H9 (cell line): Measurements from ENCODE around the gene SSRP1. TPM values are rescaled to one million over a fixed set of nuclear protein-coding genes. Genes with fewer than 3 reads are reported as not detected.

Source experiments
- DNase-seq: peaks from one replicate; pipeline ENCODE4 v3.0.0-alpha.2; 2017
- H2AFZ ChIP-seq: one replicate; pipeline ENCODE4 v1.6.1; 2013; ENCODE audit warnings: mild to moderate bottlenecking, low read length, control low read depth, moderate library complexity
- H2AK5ac ChIP-seq: 2 replicates; pipeline ENCODE4 v1.6.1; 2013; ENCODE audit warnings: low read length, control low read depth, mixed read lengths; ENCODE audit not compliant: insufficient read length
- H2BK120ac ChIP-seq: one replicate; pipeline ENCODE4 v1.6.1; 2013; ENCODE audit warnings: low read depth, mild to moderate bottlenecking, low read length, control low read depth, inconsistent platforms; ENCODE audit not compliant: poor library complexity, severe bottlenecking
- H2BK12ac ChIP-seq: 2 replicates; pipeline ENCODE4 v1.6.1; 2013; ENCODE audit warnings: low read length, control low read depth, mixed read lengths, low read depth; ENCODE audit not compliant: insufficient read length
- H2BK15ac ChIP-seq: 2 replicates; pipeline ENCODE4 v1.6.1; 2013; ENCODE audit warnings: low read depth, low read length, control low read depth
- H2BK20ac ChIP-seq: one replicate; pipeline ENCODE4 v1.6.1; 2013; ENCODE audit warnings: low read depth, mild to moderate bottlenecking, low read length, control low read depth, inconsistent platforms; ENCODE audit not compliant: poor library complexity, severe bottlenecking
- H2BK5ac ChIP-seq: 2 replicates; pipeline ENCODE4 v1.6.1; 2013; ENCODE audit warnings: low read length, control low read depth, mixed read lengths; ENCODE audit not compliant: insufficient read length
- H3K14ac ChIP-seq: 2 replicates; pipeline ENCODE4 v1.6.1; 2013; ENCODE audit warnings: low read length, control low read depth; ENCODE audit not compliant: insufficient read depth
- H3K18ac ChIP-seq: 2 replicates; pipeline ENCODE4 v1.6.1; 2013; ENCODE audit warnings: low read depth, mild to moderate bottlenecking, mixed read lengths, low read length, control low read depth; ENCODE audit not compliant: insufficient read length
- H3K23ac ChIP-seq: 2 replicates; pipeline ENCODE4 v1.6.1; 2013; ENCODE audit warnings: low read length, control low read depth, mixed read lengths, low read depth; ENCODE audit not compliant: insufficient read length
- H3K23me2 ChIP-seq: 2 replicates; pipeline ENCODE4 v1.6.1; 2013; ENCODE audit warnings: low read depth, mild to moderate bottlenecking, mixed read lengths, low read length, control low read depth; ENCODE audit not compliant: insufficient read length, poor library complexity, severe bottlenecking
- H3K27ac ChIP-seq: 2 replicates; pipeline ENCODE4 v1.5.1; 2013; ENCODE audit warnings: low read length, control low read depth, mixed read lengths, low read depth; ENCODE audit not compliant: insufficient read length
- H3K27me3 ChIP-seq: 2 replicates; pipeline ENCODE4 v1.6.1; 2013; ENCODE audit warnings: low read length, control low read depth, inconsistent platforms; ENCODE audit not compliant: insufficient read depth
- H3K4ac ChIP-seq: 2 replicates; pipeline ENCODE4 v1.6.1; 2013; ENCODE audit warnings: low read depth, mild to moderate bottlenecking, control low read depth, inconsistent platforms, low read length, moderate library complexity
- H3K4me1 ChIP-seq: 2 replicates; pipeline ENCODE4 v1.6.1; 2013; ENCODE audit warnings: low read length, control low read depth, inconsistent platforms; ENCODE audit not compliant: insufficient read depth
- H3K4me2 ChIP-seq: 2 replicates; pipeline ENCODE4 v1.6.1; 2013; ENCODE audit warnings: low read length, control low read depth, mixed read lengths; ENCODE audit not compliant: insufficient read length, insufficient read depth
- H3K56ac ChIP-seq: 2 replicates; pipeline ENCODE4 v1.6.1; 2013; ENCODE audit warnings: low read depth, mild to moderate bottlenecking, mixed read lengths, low read length, control low read depth; ENCODE audit not compliant: insufficient read length
- H3K79me1 ChIP-seq: 2 replicates; pipeline ENCODE4 v1.6.1; 2013; ENCODE audit warnings: low read depth, mild to moderate bottlenecking, moderate library complexity, low read length, control low read depth, inconsistent platforms; ENCODE audit not compliant: insufficient read depth, poor library complexity, severe bottlenecking
- H3K79me2 ChIP-seq: 2 replicates; pipeline ENCODE4 v1.6.1; 2013; ENCODE audit warnings: low read length, control low read depth, inconsistent platforms; ENCODE audit not compliant: insufficient read depth
- H3K9ac ChIP-seq: 2 replicates; pipeline ENCODE4 v1.6.1; 2013; ENCODE audit warnings: low read length, control low read depth, mixed read lengths; ENCODE audit not compliant: insufficient read length; ENCODE audit errors: extremely low read depth
- H3K9me3 ChIP-seq: one replicate; pipeline ENCODE4 v1.6.1; 2013; ENCODE audit warnings: low read depth, low read length, inconsistent platforms; ENCODE audit not compliant: control insufficient read depth
- H3T11ph ChIP-seq: one replicate; pipeline ENCODE4 v1.6.1; 2013; ENCODE audit warnings: mild to moderate bottlenecking, low read length, control low read depth, inconsistent platforms
- H4K20me1 ChIP-seq: one replicate; pipeline ENCODE4 v1.6.1; 2013; ENCODE audit not compliant: control insufficient read depth, insufficient read length, insufficient read depth
- H4K5ac ChIP-seq: 2 replicates; pipeline ENCODE4 v1.6.1; 2013; ENCODE audit warnings: low read depth, mild to moderate bottlenecking, mixed read lengths, low read length, control low read depth; ENCODE audit not compliant: insufficient read length
- H4K8ac ChIP-seq: replicated peaks from 2 replicates; pipeline ENCODE4 v1.6.1; 2013; ENCODE audit warnings: low read length, control low read depth, mixed read lengths, low read depth; ENCODE audit not compliant: insufficient read length
- H4K91ac ChIP-seq: 2 replicates; pipeline ENCODE4 v1.6.1; 2013; ENCODE audit warnings: low read depth, mild to moderate bottlenecking, moderate library complexity, mixed read lengths, low read length, control low read depth; ENCODE audit not compliant: insufficient read length
- H3K27ac Mint-ChIP-seq, 3 experiments: 2 replicates in 2 of 3; 3 replicates in 1 of 3; pipeline ENCODE4 v1.8.0; 2020 to 2021; ENCODE audit warnings: mixed read lengths in 3 of 3, mild to moderate bottlenecking in 1 of 3, moderate library complexity in 1 of 3
- H3K27me3 Mint-ChIP-seq: 2 replicates; pipeline ENCODE4 v1.8.0; 2021; ENCODE audit warnings: low read depth, mild to moderate bottlenecking, moderate library complexity, mixed read lengths
- H3K36me3 Mint-ChIP-seq, 3 experiments: 2 replicates in 2 of 3; 3 replicates in 1 of 3; pipeline ENCODE4 v1.8.0; 2020 to 2021; ENCODE audit warnings: low read depth in 3 of 3, mixed read lengths in 3 of 3; ENCODE audit not compliant: insufficient read depth in 1 of 3
- H3K4me1 Mint-ChIP-seq, 2 experiments: 2 replicates each; pipeline ENCODE4 v1.8.0; 2020; ENCODE audit warnings: mixed read lengths in 2 of 2
- H3K4me3 Mint-ChIP-seq, 2 experiments: 2 replicates in 1 of 2; 3 replicates in 1 of 2; pipeline ENCODE4 v1.8.0; 2020 to 2021; ENCODE audit warnings: mild to moderate bottlenecking in 2 of 2, mixed read lengths in 2 of 2, moderate library complexity in 1 of 2
- H3K9me3 Mint-ChIP-seq, 2 experiments: 2 replicates in 1 of 2; 3 replicates in 1 of 2; pipeline ENCODE4 v1.8.0; 2020; ENCODE audit warnings: mild to moderate bottlenecking in 2 of 2, mixed read lengths in 2 of 2, moderate library complexity in 1 of 2
- WGBS: extraction: QIAGEN DNeasy Blood & Tissue Kit; methylation state at CpG from one replicate; pipeline ENCODE4 v1.1.7; 2013; ENCODE audit warnings: missing lambda C conversion rate, low lambda C conversion rate, mixed read lengths; ENCODE audit not compliant: insufficient read length; ENCODE audit errors: extremely low coverage; 5-methylcytosine and 5-hydroxymethylcytosine counted together
- total RNA-seq: library from RNA; stranded (reverse); gene quantifications from 2 replicates; pipeline ENCODE4 v1.2.1, GENCODE V29; 2021
- TF ChIP-seq, protein P1 (sequence below): fragments of 200-600 bp; sonication (generic); conservative IDR thresholded peaks from 3 replicates; pipeline ENCODE4 v1.8.0; 2021; ENCODE audit warnings: antibody characterized with exemption, mild to moderate bottlenecking

SSRP1 gene
- total RNA-seq, 1 experiment from 2014 or later = 202 TPM

DNA sequence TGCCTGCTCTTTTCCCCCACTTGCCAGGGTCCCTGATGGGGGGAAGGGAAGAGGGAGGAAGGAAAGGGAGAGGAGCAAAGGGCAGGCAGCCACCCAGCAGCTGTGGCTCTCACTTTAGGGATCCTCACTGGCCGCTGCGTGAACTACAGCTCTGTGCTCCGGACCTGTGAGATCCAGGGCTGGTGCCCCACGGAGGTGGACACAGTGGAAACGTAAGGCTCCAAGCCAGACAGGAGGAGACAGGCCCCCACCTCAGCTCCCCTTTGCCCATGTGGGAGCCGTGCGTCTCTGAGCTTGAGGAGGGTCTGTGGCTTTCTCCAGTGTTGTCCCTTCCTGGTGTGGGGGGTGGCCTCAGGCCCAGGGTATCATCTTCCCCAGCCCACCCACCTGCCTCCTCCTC, 12.4 kb upstream of the SSRP1 start:
- Mint-ChIP-seq H3K27me3 (peaks cover 34% of the 10 kb centered on the region), H3K36me3 (peaks cover 0 to 5% (median 0%) of the 10 kb centered on the region in 3 experiments; a peak in 2 of 7 replicates)

More for the DNA sequence above, 12.4 kb upstream of the SSRP1 start:
- H2BK12ac ChIP-seq = no peak overlapping the region
- H3K18ac ChIP-seq = no peak overlapping the region
- H4K8ac ChIP-seq = no peak overlapping the region
- H4K91ac ChIP-seq = no peak overlapping the region
- no peak overlapping the region for H2BK15ac ChIP-seq
- no peaks in the 10 kb centered on the region for H3K79me1 ChIP-seq
- H3K4me2 ChIP-seq = no peak overlapping the region
- no peak overlapping the region for H3K4ac ChIP-seq
- Mint-ChIP-seq H3K4me3 (no peak overlapping the region), H3K9me3 (peaks cover 3 to 8% of the 10 kb centered on the region in 2 experiments; a peak in 4 of 5 replicates), H3K4me1 (peaks cover 25 to 43% of the 10 kb centered on the region in 2 experiments), H3K27ac (no peak overlapping the region)
- H4K20me1 ChIP-seq = no peaks in the 10 kb centered on the region
- no peak overlapping the region for H3K9ac ChIP-seq
- H2BK120ac ChIP-seq = no peak overlapping the region
- H3K4me1 ChIP-seq = no peaks in the 10 kb centered on the region
- WGBS = no CpG with 5 or more reads among the region's 7 CpGs
- no peak overlapping the region for H3K23ac ChIP-seq
- no peak overlapping the region for H3K14ac ChIP-seq
- H3K27me3 ChIP-seq = no peaks in the 10 kb centered on the region
- DNase-seq = no peak
- no peak overlapping the region for H2AFZ ChIP-seq
- H4K5ac ChIP-seq = no peak overlapping the region
- H2BK20ac ChIP-seq = no peak overlapping the region
- no peak overlapping the region for H3T11ph ChIP-seq
- H3K79me2 ChIP-seq = no peaks in the 10 kb centered on the region
- H3K27ac ChIP-seq = no peak overlapping the region
- no peaks in the 10 kb centered on the region for H3K9me3 ChIP-seq
- H2AK5ac ChIP-seq = no peak overlapping the region
- no peak overlapping the region for H2BK5ac ChIP-seq
- H3K23me2 ChIP-seq = peaks cover 5% of the 10 kb centered on the region
- TF ChIP-seq, protein P1, sequence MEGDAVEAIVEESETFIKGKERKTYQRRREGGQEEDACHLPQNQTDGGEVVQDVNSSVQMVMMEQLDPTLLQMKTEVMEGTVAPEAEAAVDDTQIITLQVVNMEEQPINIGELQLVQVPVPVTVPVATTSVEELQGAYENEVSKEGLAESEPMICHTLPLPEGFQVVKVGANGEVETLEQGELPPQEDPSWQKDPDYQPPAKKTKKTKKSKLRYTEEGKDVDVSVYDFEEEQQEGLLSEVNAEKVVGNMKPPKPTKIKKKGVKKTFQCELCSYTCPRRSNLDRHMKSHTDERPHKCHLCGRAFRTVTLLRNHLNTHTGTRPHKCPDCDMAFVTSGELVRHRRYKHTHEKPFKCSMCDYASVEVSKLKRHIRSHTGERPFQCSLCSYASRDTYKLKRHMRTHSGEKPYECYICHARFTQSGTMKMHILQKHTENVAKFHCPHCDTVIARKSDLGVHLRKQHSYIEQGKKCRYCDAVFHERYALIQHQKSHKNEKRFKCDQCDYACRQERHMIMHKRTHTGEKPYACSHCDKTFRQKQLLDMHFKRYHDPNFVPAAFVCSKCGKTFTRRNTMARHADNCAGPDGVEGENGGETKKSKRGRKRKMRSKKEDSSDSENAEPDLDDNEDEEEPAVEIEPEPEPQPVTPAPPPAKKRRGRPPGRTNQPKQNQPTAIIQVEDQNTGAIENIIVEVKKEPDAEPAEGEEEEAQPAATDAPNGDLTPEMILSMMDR = no peak
- H3K56ac ChIP-seq = no peak overlapping the region
